OCI-LY3 (cell line): ENCODE results near the gene RANBP1.

ENCODE experiments used
- H2AFZ ChIP-seq: fragments of 200-600, 300-600 bp; shearing (Covaris generic); 2 replicates; pipeline ENCODE4 v1.6.0; 2014; ENCODE audit warnings: antibody characterized with exemption, low read depth, low read length
- H3K27ac ChIP-seq: fragments of 200-600, 300-600 bp; sonication (generic); 2 replicates; pipeline ENCODE4 v1.5.1; 2014; ENCODE audit warnings: mild to moderate bottlenecking, low read length, moderate library complexity, mixed read lengths
- H3K27me3 ChIP-seq: fragments of 200-600, 300-600 bp; sonication (generic); 2 replicates; pipeline ENCODE4 v1.6.1; 2014; ENCODE audit warnings: low read depth, low read length, mixed read lengths
- H3K36me3 ChIP-seq: fragments of 200-600, 300-600 bp; sonication (generic); replicated peaks from 2 replicates; pipeline ENCODE3; 2014; ENCODE audit warnings: low read depth, low read length, mixed read lengths
- H3K4me1 ChIP-seq: fragments of 300-600, 200-600 bp; sonication (generic); 2 replicates; pipeline ENCODE4 v1.6.1; 2014; ENCODE audit warnings: low read length, mixed read lengths
- H3K4me2 ChIP-seq: fragments of 200-600, 300-600 bp; sonication (generic); 2 replicates; pipeline ENCODE4 v1.6.1; 2014; ENCODE audit warnings: low read length, mixed read lengths
- H3K4me3 ChIP-seq: fragments of 300-600, 200-600 bp; sonication (generic); 2 replicates; pipeline ENCODE4 v1.5.1; 2014; ENCODE audit warnings: antibody characterized with exemption, mild to moderate bottlenecking, low read length, moderate library complexity
- H3K79me2 ChIP-seq: fragments of 300-600, 200-600 bp; shearing (Covaris generic); 2 replicates; pipeline ENCODE4 v1.6.1; 2014; ENCODE audit warnings: mild to moderate bottlenecking, low read length, mixed read lengths
- H3K9ac ChIP-seq: fragments of 300-600, 200-600 bp; shearing (Covaris generic); 2 replicates; pipeline ENCODE4 v1.6.0; 2014; ENCODE audit warnings: mild to moderate bottlenecking, low read length, moderate library complexity
- H3K9me3 ChIP-seq: fragments of 200-600, 300-600 bp; shearing (Covaris generic); 2 replicates; pipeline ENCODE4 v1.6.1; 2014; ENCODE audit warnings: low read length, mixed read lengths; ENCODE audit not compliant: insufficient read depth
- H4K20me1 ChIP-seq: fragments of 200-600, 300-600 bp; sonication (generic); 2 replicates; pipeline ENCODE4 v1.6.1; 2016; ENCODE audit warnings: low read length, mixed read lengths; ENCODE audit not compliant: insufficient read depth
- CTCF ChIP-seq: fragments of 200-600, 300-600 bp; sonication (generic); IDR thresholded peaks from 2 replicates; pipeline ENCODE4 v1.5.1; 2014; ENCODE audit warnings: antibody characterized with exemption, low read length, low read depth
- EZH2phosphoT487 ChIP-seq: fragments of 200-600 bp; shearing (Covaris generic); IDR thresholded peaks from 2 replicates; pipeline ENCODE4 v1.6.1; 2018; ENCODE audit warnings: antibody characterized with exemption, mixed run types, low read depth

Gene RANBP1

GRCh38 chr22:20147237-20147988, 31.5 kb downstream of the RANBP1 start:
- Histone ChIP-seq H3K4me1 (no peaks in the 10 kb centered on the region), H3K4me3 (no peak overlapping the region), H3K27me3 (no peaks in the 10 kb centered on the region), H3K27ac (no peak overlapping the region), H2AFZ (no peak overlapping the region), H4K20me1 (0 out of 2 replicates have a peak, but pooled peaks cover 4% of the 10 kb centered on the region), H3K36me3 (no peaks in the 10 kb centered on the region), H3K79me2 (no peaks in the 10 kb centered on the region), H3K9me3 (no peaks in the 10 kb centered on the region), H3K9ac (no peak overlapping the region), H3K4me2 (no peak overlapping the region)
- TF ChIP-seq EZH2phosphoT487 (no peak), CTCF (no peak)

DNA sequence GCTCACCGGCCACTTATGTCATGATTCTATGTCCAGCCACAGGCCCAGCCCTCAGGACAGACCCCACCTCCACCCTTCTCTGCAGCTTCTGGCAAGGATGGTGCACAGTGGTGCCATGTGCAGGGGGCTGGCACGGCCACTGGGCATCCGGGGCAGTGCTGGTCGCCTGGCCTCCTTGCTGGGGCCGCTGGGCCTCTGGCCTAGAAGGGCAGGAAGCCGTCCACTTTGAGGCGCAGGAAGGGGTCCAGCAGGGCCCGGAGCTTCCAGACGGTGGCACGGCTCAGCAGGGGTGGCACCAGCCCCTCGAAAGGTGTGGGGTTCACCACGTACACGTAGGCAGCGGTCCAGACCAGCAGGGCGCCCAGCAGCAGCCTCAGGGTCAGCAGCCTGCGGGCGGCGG, 32.5 kb downstream of the RANBP1 start:
- H3K36me3 ChIP-seq = no peaks in the 10 kb centered on the region
- TF ChIP-seq EZH2phosphoT487 (no peak), CTCF (no peak)
- 0 out of 2 replicates have a peak, but pooled peaks cover 4% of the 10 kb centered on the region for H4K20me1 ChIP-seq
- H3K27me3 ChIP-seq = no peaks in the 10 kb centered on the region
- no peaks in the 10 kb centered on the region for H3K4me1 ChIP-seq
- no peak overlapping the region for H3K9ac ChIP-seq
- no peaks in the 10 kb centered on the region for H3K79me2 ChIP-seq
- H3K4me3 ChIP-seq = no peak overlapping the region
- H3K27ac ChIP-seq = no peak overlapping the region
- H2AFZ ChIP-seq = no peak overlapping the region
- no peaks in the 10 kb centered on the region for H3K9me3 ChIP-seq
- H3K4me2 ChIP-seq = no peak overlapping the region

DNA sequence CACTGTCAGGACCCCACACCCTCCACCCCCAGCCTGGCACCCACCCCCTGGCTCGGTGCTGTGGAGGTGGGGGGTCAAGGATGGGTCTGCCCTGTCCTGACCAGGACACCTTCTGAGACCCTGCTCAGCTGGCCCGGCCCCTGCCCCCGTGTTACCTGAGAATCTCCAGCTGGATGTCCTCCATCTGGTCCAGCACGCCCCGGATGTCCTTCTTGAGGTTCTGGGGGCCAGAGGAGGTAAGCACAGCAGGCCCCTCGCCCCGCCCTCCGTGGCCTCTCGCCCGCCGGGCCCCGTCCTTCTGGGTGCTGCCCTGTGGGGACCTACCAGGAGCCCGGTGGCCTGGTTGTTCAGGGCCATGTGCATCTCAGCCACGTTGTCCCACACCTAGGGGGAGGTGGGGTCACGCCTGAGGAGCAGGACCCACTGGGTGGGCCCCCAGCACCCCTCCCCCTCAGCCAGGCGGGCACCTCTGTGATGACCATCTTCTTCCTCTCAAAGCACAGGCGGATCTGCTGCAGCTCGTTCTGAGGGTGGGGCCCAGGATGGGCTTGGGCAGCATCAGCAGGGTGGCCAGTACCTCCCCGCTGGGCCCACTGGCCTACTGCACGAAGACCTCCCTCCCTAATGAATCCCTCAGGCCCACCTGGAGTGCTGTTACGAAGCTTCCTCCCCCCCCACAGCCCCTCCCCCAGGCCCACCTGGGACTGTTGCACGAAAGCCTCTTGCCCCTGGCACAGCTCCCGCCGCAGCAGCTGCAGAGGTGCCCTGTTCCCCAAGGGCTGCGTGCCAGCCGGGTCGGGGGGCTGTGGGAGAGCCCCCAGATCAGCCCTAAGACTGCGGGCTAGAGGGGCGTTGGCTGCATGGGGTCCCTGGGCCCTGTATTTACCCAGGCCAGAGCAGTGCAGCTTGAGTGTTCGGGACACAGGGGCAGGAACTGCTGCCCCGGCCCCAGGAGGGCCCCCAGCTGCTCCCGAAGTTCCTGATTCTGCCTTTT, 33.6 kb downstream of the RANBP1 start:
- H3K4me3 ChIP-seq = no peak overlapping the region
- no peaks in the 10 kb centered on the region for H3K36me3 ChIP-seq
- 0 out of 2 replicates have a peak, but pooled peaks cover 4% of the 10 kb centered on the region for H4K20me1 ChIP-seq
- TF ChIP-seq EZH2phosphoT487 = no peak
- no peak overlapping the region for H3K9ac ChIP-seq
- no peak overlapping the region for H3K4me2 ChIP-seq
- H3K27me3 ChIP-seq = no peaks in the 10 kb centered on the region
- no peaks in the 10 kb centered on the region for H3K4me1 ChIP-seq
- H2AFZ ChIP-seq = no peak overlapping the region
- no peak overlapping the region for H3K27ac ChIP-seq
- H3K79me2 ChIP-seq = no peaks in the 10 kb centered on the region
- no peaks in the 10 kb centered on the region for H3K9me3 ChIP-seq

GRCh38 chr22:20150381-20151275, 34.7 kb downstream of the RANBP1 start, which contains the start of gene CCDC188:
Gene CCDC188, minus strand, starts transcription at chr22:20151055. Its CDS starts 69 bp downstream, at chr22:20150986.
- Histone ChIP-seq H4K20me1 (0 out of 2 replicates have a peak, but pooled peaks cover 3% of the 10 kb centered on the region), H3K9me3 (no peaks in the 10 kb centered on the region), H3K36me3 (no peaks in the 10 kb centered on the region), H3K27me3 (0 out of 2 replicates have a peak, but pooled peaks cover 3% of the 10 kb centered on the region), H3K79me2 (no peaks in the 10 kb centered on the region), H3K27ac (no peak within 1 kb of the TSS), H3K9ac (no peak within 1 kb of the TSS), H3K4me1 (no peaks in the 10 kb centered on the region), H2AFZ (no peak within 1 kb of the TSS), H3K4me3 (no peak within 1 kb of the TSS), H3K4me2 (no peak within 1 kb of the TSS)
- no peak for TF ChIP-seq EZH2phosphoT487
- TF ChIP-seq CTCF = no peak
